ENCODE data around the gene SLC22A4. TPM values are rescaled to one million over a fixed set of nuclear protein-coding genes. Genes with fewer than 3 reads are reported as not detected.

The SLC22A4 gene
- polyA plus RNA-seq, 1 donor from 2014 or later = 2.0 TPM

GRCh38 chr5:132299917-132300316 lies 5.7 kb downstream of the SLC22A4 start:
- no peak overlapping the region for H2AFZ ChIP-seq (ENCODE audit: low read depth, low read length)
- H3K9me3 ChIP-seq (ENCODE audit: low read length) = no peaks in the 10 kb centered on the region
- H3K9ac ChIP-seq (ENCODE audit: low read length) = no peak overlapping the region
- H3K4me3 ChIP-seq (ENCODE audit: low read length) = no peak overlapping the region
- H3F3A ChIP-seq (ENCODE audit: insufficient read depth, low read length, poor library complexity, severe bottlenecking) = no peaks in the 10 kb centered on the region
- H3K79me2 ChIP-seq (replicated peaks; ENCODE audit: insufficient read depth, low read length) = no peaks in the 10 kb centered on the region
- H3K27ac ChIP-seq (ENCODE audit: low read length) = no peak overlapping the region
- no peaks in the 10 kb centered on the region for H3K9me2 ChIP-seq (ENCODE audit: insufficient read depth, low read length)
- H3K36me3 ChIP-seq (ENCODE audit: insufficient read depth, low read length) = no peaks in the 10 kb centered on the region
- peaks cover 13% of the 10 kb centered on the region for H3K27me3 ChIP-seq (ENCODE audit: insufficient read depth, low read depth, low read length)
- H4K20me1 ChIP-seq (ENCODE audit: insufficient read depth) = no peaks in the 10 kb centered on the region
- TF ChIP-seq CTCF (IDR thresholded peaks at IDR 0.05; ENCODE audit: poor library complexity, severe bottlenecking) (no peak), EP300 (conservative IDR thresholded peaks at IDR 0.05; ENCODE audit: poor library complexity, severe bottlenecking) (no peak), POLR2AphosphoS5 (IDR thresholded peaks at IDR 0.05) (no peak)
- no peak overlapping the region for H3K4me2 ChIP-seq (ENCODE audit: low read length)

- Histone ChIP-seq H3K4me3 (ENCODE audit: low read length) (no peak overlapping the region), H3K9me3 (ENCODE audit: low read length) (no peaks in the 10 kb centered on the region), H3K4me2 (ENCODE audit: low read length) (no peak overlapping the region), H3K79me2 (replicated peaks; ENCODE audit: insufficient read depth, low read length) (no peaks in the 10 kb centered on the region), H4K20me1 (ENCODE audit: insufficient read depth) (no peaks in the 10 kb centered on the region), H3K27me3 (ENCODE audit: insufficient read depth, low read depth, low read length) (peaks cover 4% of the 10 kb centered on the region), H3F3A (ENCODE audit: insufficient read depth, low read length, poor library complexity, severe bottlenecking) (no peaks in the 10 kb centered on the region), H3K9ac (ENCODE audit: low read length) (no peak overlapping the region), H3K27ac (ENCODE audit: low read length) (no peak overlapping the region), H3K36me3 (ENCODE audit: insufficient read depth, low read length) (no peaks in the 10 kb centered on the region), H2AFZ (ENCODE audit: low read depth, low read length) (no peak overlapping the region), H3K9me2 (ENCODE audit: insufficient read depth, low read length) (no peaks in the 10 kb centered on the region)
- TF ChIP-seq EP300 (conservative IDR thresholded peaks at IDR 0.05; ENCODE audit: poor library complexity, severe bottlenecking) (no peak), RAD21 (conservative IDR thresholded peaks at IDR 0.05) (no peak), SMC3 (conservative IDR thresholded peaks at IDR 0.05; ENCODE audit: poor library complexity) (no peak), REST (IDR thresholded peaks at IDR 0.05; ENCODE audit: borderline replicate concordance) (no peak), CTCF (IDR thresholded peaks at IDR 0.05; ENCODE audit: poor library complexity, severe bottlenecking) (no peak), EZH2 (IDR thresholded peaks at IDR 0.05; ENCODE audit: borderline replicate concordance, insufficient read depth, low read length, poor library complexity, severe bottlenecking) (no peak), MXI1 (conservative IDR thresholded peaks at IDR 0.05; ENCODE audit: poor library complexity, severe bottlenecking) (no peak), POLR2AphosphoS5 (IDR thresholded peaks at IDR 0.05) (no peak), TAF1 (IDR thresholded peaks at IDR 0.05; ENCODE audit: low read depth) (no peak)
These were observed 6.6 kb downstream of the SLC22A4 start for GRCh38 chr5:132300577-132301343.
